Muscle of back (tissue), 10 donors: ENCODE data around the gene ENTHD1. TPM values are rescaled to one million over a fixed set of nuclear protein-coding genes. Genes with fewer than 3 reads are reported as not detected.

Experiments used
- polyA plus RNA-seq, 10 donors: library from polyadenylated mRNA; unstranded; fragments of 120-200 nt; gene quantifications; one replicate each; pipeline ENCODE4 v1.2.1, GENCODE V29; 2013; ENCODE audit not compliant: insufficient read length in 10 of 10

The ENTHD1 gene
- polyA plus RNA-seq, 10 donors, result not detected

Other genes starting within 250 kb of the ENTHD1 start
- 1 to 10 TPM in 3 of 10 donors, under 1 TPM in 7; 0.37 to 4.2 (median 0.62) TPM for gene GRAP2, start 7.3 kb upstream of the ENTHD1 start, polyA plus RNA-seq
- gene TMA7B, start 66.6 kb upstream of the ENTHD1 start, polyA plus RNA-seq, result under 1 TPM in 5 of 10 donors, not detected in 5; 0.12 to 0.44 (median 0.18) TPM
- gene FAM83F, start 101.2 kb upstream of the ENTHD1 start, polyA plus RNA-seq, result 1 to 10 TPM in 1 of 10 donors, under 1 TPM in 9; 0.08 to 1.0 (median 0.15) TPM